Measurements from ENCODE around the gene CHD9.

Gene CHD9

DNA sequence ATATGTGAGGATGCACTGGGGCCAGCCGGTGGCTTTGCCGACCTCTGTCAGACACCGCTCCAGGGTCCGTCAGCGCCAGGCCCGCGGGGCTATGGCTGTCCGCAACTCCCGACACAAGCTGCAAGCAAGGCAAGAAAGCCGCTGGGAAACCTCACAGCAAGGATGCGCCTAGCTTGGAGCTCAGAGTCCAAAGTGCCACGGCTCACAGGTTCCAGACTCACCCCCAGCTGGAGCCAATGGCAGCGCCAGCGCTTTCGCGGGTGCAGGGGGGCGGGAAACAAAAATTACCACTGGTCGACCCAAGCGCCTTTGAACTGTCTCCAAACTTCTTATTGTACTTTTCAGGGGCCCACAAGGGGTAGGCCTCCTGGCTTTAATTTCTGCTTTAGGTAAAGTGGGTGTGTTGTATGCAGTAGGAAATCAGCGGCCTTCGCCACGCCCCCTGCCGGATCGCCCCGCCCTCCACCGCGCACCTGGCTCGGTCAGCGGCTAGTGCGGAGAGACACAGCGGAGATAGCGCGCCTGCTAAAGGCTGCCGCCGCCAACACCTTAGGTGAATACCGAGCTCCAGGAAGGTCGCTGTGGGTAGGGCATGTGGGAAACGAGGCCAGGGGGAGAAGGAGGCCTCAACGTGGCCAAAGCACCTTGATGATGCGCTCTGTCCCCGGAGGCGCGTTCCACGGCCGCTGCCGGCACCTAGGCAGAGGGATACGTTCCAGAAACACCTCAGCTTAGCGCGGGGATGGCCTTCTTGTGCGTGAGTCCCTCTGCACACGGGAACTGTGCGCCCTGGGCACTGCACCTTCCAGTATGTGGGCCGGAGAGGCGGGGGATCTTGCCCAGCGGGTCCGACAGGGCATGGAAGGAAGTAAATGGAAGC is 318.4 kb downstream of the CHD9 start (continued):
- TF ChIP-seq ZNF157 (tag by site-specific recombination; IDR thresholded peaks at IDR 0.05) (no peak), ZNF19 (tag by site-specific recombination; IDR thresholded peaks at IDR 0.05; ENCODE audit: low read depth) (no peak), ZNF248 (tag by site-specific recombination; IDR thresholded peaks at IDR 0.05) (no peak), YY1 (tag by site-specific recombination; IDR thresholded peaks at IDR 0.05) (no peak), ZNF514 (tag by site-specific recombination; IDR thresholded peaks at IDR 0.05) (no peak), ZNF548 (tag by site-specific recombination; IDR thresholded peaks at IDR 0.05) (no peak), KLF10 (tag by site-specific recombination; IDR thresholded peaks at IDR 0.05) (no peak)

DNA sequence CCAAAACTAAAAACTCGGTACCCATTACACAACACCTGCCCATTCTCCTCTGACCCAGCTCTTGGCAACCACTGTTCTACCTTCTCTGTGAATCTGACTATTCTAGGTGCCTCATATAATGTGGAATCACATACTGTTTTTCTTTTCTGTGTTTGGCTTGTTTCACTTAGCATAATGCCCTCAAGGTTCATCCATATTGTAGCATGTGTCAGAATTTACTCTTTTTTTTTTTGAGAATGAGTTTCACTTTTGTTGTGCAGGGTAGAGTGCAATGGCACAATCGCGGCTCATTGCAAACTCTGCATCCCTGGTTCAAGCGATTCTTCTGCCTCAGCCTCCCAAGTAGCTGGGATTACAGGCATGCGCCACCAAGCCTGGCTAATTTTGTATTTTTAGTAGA is 320.0 kb downstream of the CHD9 start:
- ChIA-PET CTCF (no interaction called here), POLR2A (no interaction called here)
- Histone ChIP-seq H3K9me3 (ENCODE audit: control insufficient read depth, insufficient read depth, low read depth, low read length) (no peaks in the 10 kb centered on the region), H3K4me3 (ENCODE audit: low read depth, low read length) (no peak overlapping the region), H3K4me1 (ENCODE audit: control insufficient read depth, insufficient read depth, low read length) (no peaks in the 10 kb centered on the region; the same call in 1 of the 2 replicates), H3K27ac (ENCODE audit: extremely low read depth, low read depth, low read length) (no peak overlapping the region), H3K36me3 (ENCODE audit: control insufficient read depth in 2 of 2, insufficient read depth in 1 of 2, low read length in 2 of 2) (no peaks in the 10 kb centered on the region)
- TF ChIP-seq ZNF138 (tag by site-specific recombination; IDR thresholded peaks at IDR 0.05; ENCODE audit: borderline replicate concordance) (no peak), ZNF23 (tag by site-specific recombination; IDR thresholded peaks at IDR 0.05; ENCODE audit: borderline replicate concordance) (no peak), ZNF548 (tag by site-specific recombination; IDR thresholded peaks at IDR 0.05) (no peak), ZNF366 (tag by site-specific recombination; conservative IDR thresholded peaks at IDR 0.05) (no peak), ZNF473 (tag by site-specific recombination; IDR thresholded peaks at IDR 0.05) (no peak), ZXDB (tag by site-specific recombination; IDR thresholded peaks at IDR 0.05) (no peak), SALL2 (tag by site-specific recombination; IDR thresholded peaks at IDR 0.05; ENCODE audit: borderline replicate concordance) (no peak), ZNF629 (tag by site-specific recombination; IDR thresholded peaks at IDR 0.05) (no peak), GLI4 (tag by site-specific recombination; IDR thresholded peaks at IDR 0.05) (no peak)
- TF ChIP-seq, protein P1, sequence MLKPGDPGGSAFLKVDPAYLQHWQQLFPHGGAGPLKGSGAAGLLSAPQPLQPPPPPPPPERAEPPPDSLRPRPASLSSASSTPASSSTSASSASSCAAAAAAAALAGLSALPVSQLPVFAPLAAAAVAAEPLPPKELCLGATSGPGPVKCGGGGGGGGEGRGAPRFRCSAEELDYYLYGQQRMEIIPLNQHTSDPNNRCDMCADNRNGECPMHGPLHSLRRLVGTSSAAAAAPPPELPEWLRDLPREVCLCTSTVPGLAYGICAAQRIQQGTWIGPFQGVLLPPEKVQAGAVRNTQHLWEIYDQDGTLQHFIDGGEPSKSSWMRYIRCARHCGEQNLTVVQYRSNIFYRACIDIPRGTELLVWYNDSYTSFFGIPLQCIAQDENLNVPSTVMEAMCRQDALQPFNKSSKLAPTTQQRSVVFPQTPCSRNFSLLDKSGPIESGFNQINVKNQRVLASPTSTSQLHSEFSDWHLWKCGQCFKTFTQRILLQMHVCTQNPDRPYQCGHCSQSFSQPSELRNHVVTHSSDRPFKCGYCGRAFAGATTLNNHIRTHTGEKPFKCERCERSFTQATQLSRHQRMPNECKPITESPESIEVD (tag by site-specific recombination; IDR thresholded peaks at IDR 0.05), result no peak
- TF ChIP-seq, protein P2, sequence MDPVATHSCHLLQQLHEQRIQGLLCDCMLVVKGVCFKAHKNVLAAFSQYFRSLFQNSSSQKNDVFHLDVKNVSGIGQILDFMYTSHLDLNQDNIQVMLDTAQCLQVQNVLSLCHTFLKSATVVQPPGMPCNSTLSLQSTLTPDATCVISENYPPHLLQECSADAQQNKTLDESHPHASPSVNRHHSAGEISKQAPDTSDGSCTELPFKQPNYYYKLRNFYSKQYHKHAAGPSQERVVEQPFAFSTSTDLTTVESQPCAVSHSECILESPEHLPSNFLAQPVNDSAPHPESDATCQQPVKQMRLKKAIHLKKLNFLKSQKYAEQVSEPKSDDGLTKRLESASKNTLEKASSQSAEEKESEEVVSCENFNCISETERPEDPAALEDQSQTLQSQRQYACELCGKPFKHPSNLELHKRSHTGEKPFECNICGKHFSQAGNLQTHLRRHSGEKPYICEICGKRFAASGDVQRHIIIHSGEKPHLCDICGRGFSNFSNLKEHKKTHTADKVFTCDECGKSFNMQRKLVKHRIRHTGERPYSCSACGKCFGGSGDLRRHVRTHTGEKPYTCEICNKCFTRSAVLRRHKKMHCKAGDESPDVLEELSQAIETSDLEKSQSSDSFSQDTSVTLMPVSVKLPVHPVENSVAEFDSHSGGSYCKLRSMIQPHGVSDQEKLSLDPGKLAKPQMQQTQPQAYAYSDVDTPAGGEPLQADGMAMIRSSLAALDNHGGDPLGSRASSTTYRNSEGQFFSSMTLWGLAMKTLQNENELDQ (tag by site-specific recombination; IDR thresholded peaks at IDR 0.05; ENCODE audit: low read depth), result no peak

DNA sequence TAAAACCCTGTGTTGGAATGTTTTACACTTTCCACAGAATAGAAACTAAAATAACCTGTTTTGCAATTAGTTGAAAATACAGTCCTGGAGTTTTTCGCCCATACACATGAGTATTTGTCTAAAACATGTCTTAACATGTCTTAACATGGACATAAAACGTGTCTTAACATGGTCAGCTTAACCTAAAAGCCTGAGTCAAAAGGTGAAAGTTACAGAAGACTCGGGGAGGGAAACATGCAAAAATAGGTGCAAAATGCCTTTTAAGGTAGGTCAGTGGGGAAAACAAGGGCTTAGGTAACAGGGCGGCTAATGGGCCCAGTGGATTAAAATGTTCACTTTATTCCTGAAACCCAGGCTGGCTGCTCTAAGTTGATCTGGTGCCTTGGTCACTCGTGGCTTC is 323.3 kb downstream of the CHD9 start:
- Histone ChIP-seq H3K36me3 (ENCODE audit: control insufficient read depth in 2 of 2, insufficient read depth in 1 of 2, low read length in 2 of 2) (no peaks in the 10 kb centered on the region), H3K4me1 (ENCODE audit: control insufficient read depth, insufficient read depth, low read length) (no peaks in the 10 kb centered on the region; the same call in 1 of the 2 replicates), H3K27ac (ENCODE audit: extremely low read depth, low read depth, low read length) (no peak overlapping the region), H3K4me3 (ENCODE audit: low read depth, low read length) (no peak overlapping the region), H3K9me3 (ENCODE audit: control insufficient read depth, insufficient read depth, low read depth, low read length) (no peaks in the 10 kb centered on the region)
- POLR2A ChIA-PET, result no interaction called here
- CTCF ChIA-PET, result interaction anchor here (0.5 to 0.7 kb wide), 2 partner anchors 12 to 27 kb away, joined by 3 read pairs; no protein-coding TSS in a partner anchor
- TF ChIP-seq ZNF366 (tag by site-specific recombination; conservative IDR thresholded peaks at IDR 0.05), result no peak
- no peak for TF ChIP-seq ZNF548 (tag by site-specific recombination; IDR thresholded peaks at IDR 0.05)
- TF ChIP-seq, protein P3, sequence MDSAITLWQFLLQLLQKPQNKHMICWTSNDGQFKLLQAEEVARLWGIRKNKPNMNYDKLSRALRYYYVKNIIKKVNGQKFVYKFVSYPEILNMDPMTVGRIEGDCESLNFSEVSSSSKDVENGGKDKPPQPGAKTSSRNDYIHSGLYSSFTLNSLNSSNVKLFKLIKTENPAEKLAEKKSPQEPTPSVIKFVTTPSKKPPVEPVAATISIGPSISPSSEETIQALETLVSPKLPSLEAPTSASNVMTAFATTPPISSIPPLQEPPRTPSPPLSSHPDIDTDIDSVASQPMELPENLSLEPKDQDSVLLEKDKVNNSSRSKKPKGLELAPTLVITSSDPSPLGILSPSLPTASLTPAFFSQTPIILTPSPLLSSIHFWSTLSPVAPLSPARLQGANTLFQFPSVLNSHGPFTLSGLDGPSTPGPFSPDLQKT (IDR thresholded peaks at IDR 0.05; ENCODE audit: borderline replicate concordance, low read depth, low read length), result no peak
- TF ChIP-seq ZNF596 (tag by site-specific recombination; IDR thresholded peaks at IDR 0.05), result no peak
- TF ChIP-seq ZNF623 (tag by site-specific recombination; IDR thresholded peaks at IDR 0.05), result no peak
- TF ChIP-seq ZNF843 (tag by site-specific recombination; IDR thresholded peaks at IDR 0.05), result no peak
- no peak for TF ChIP-seq ZNF555 (tag by site-specific recombination; conservative IDR thresholded peaks at IDR 0.05)
- TF ChIP-seq, protein P4, sequence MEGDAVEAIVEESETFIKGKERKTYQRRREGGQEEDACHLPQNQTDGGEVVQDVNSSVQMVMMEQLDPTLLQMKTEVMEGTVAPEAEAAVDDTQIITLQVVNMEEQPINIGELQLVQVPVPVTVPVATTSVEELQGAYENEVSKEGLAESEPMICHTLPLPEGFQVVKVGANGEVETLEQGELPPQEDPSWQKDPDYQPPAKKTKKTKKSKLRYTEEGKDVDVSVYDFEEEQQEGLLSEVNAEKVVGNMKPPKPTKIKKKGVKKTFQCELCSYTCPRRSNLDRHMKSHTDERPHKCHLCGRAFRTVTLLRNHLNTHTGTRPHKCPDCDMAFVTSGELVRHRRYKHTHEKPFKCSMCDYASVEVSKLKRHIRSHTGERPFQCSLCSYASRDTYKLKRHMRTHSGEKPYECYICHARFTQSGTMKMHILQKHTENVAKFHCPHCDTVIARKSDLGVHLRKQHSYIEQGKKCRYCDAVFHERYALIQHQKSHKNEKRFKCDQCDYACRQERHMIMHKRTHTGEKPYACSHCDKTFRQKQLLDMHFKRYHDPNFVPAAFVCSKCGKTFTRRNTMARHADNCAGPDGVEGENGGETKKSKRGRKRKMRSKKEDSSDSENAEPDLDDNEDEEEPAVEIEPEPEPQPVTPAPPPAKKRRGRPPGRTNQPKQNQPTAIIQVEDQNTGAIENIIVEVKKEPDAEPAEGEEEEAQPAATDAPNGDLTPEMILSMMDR (tag by site-specific recombination; IDR thresholded peaks at IDR 0.05), result no peak
- no peak for TF ChIP-seq ZFP69B (tag by site-specific recombination; IDR thresholded peaks at IDR 0.05)
- TF ChIP-seq ZNF529 (tag by site-specific recombination; IDR thresholded peaks at IDR 0.05; ENCODE audit: insufficient replicate concordance), result no peak

Measured in HEK293 (cell line).